SHP77 (cell line): ENCODE data around the gene LIPC.

Source experiments
- DNase-seq, 2 experiments: peaks; one replicate each; lab custom pipeline; 2025; lab: John Stamatoyannopoulos, UW

The LIPC gene

GRCh38 chr15:58538225-58538727 is 106.5 kb downstream of the LIPC start:
- no peak for DNase-seq

GRCh38 chr15:58538901-58539300 is 107.1 kb downstream of the LIPC start:
- no peak for DNase-seq

GRCh38 chr15:58539548-58539947 is 107.8 kb downstream of the LIPC start:
- no peak for DNase-seq

GRCh38 chr15:58541410-58542087 is 109.8 kb downstream of the LIPC start:
- no peak for DNase-seq

- DNase-seq = no peak
These were observed 112.0 kb downstream of the LIPC start for GRCh38 chr15:58543664-58544335.

GRCh38 chr15:58544756-58545155 is 113.0 kb downstream of the LIPC start:
- DNase-seq = no peak

- DNase-seq = no peak
These were observed 113.7 kb downstream of the LIPC start for GRCh38 chr15:58545307-58546065.

- no peak for DNase-seq
These were observed 114.3 kb downstream of the LIPC start for GRCh38 chr15:58546066-58546591.

- peak in 1 of 2 experiments; percentile 26 for DNase-seq
These were observed 115.1 kb downstream of the LIPC start for GRCh38 chr15:58546635-58547627.

GRCh38 chr15:58547628-58548307 is 116.0 kb downstream of the LIPC start:
- DNase-seq = no peak

- no peak for DNase-seq
These were observed 116.7 kb downstream of the LIPC start for GRCh38 chr15:58548308-58549012.

GRCh38 chr15:58549013-58549784 is 117.4 kb downstream of the LIPC start:
- DNase-seq = no peak

- DNase-seq = no peak
These were observed 117.9 kb downstream of the LIPC start for GRCh38 chr15:58549785-58550074.

GRCh38 chr15:58551084-58551763 is 119.4 kb downstream of the LIPC start:
- no peak for DNase-seq

- DNase-seq = no peak
These were observed 120.1 kb downstream of the LIPC start for GRCh38 chr15:58551764-58552504.

GRCh38 chr15:58552505-58553364 is 120.9 kb downstream of the LIPC start:
- DNase-seq = no peak

- DNase-seq = no peak
These were observed 121.7 kb downstream of the LIPC start for GRCh38 chr15:58553365-58553918.
